SK-N-MC (cell line): ENCODE results near the gene LDLRAD2.

Experiments used
- DNase-seq: peaks from one replicate; pipeline ENCODE4 v3.0.0-alpha.2; 2011; ENCODE audit warnings: low read depth, low spot score
- H3K27ac ChIP-seq: fragments of 200-600 bp; sonication (generic); 2 replicates; pipeline ENCODE4 v1.5.1; 2016; ENCODE audit warnings: mixed run types
- H3K36me3 ChIP-seq: fragments of 200-600 bp; sonication (generic); 2 replicates; pipeline ENCODE4 v1.6.1; 2017; ENCODE audit warnings: antibody characterized with exemption, low read length, mixed read lengths; ENCODE audit not compliant: insufficient read depth
- H3K4me3 ChIP-seq: fragments of 200-600 bp; sonication (generic); 2 replicates; pipeline ENCODE4 v1.5.1; 2016
- H3K9ac ChIP-seq: fragments of 200-600 bp; sonication (generic); 2 replicates; pipeline ENCODE4 v1.8.0; 2017; ENCODE audit warnings: mixed run types, mixed read lengths; ENCODE audit not compliant: insufficient read length
- H3K9me3 ChIP-seq: fragments of 200-600 bp; sonication (generic); 2 replicates; pipeline ENCODE4 v1.6.1; 2017; ENCODE audit warnings: low read depth, mild to moderate bottlenecking, antibody characterized with exemption, low read length, moderate library complexity, mixed read lengths
- EZH2 ChIP-seq: fragments of 200-600 bp; sonication (generic); IDR thresholded peaks from one replicate; pipeline ENCODE4 v1.6.1; 2017; ENCODE audit warnings: antibody characterized with exemption
- FOXP2 ChIP-seq: optimal IDR thresholded peaks from 2 replicates; pipeline ENCODE3; 2011; ENCODE audit warnings: mild to moderate bottlenecking, moderate library complexity; ENCODE audit not compliant: insufficient read depth; ENCODE audit errors: extremely low read length, control extremely low read depth
- POLR2AphosphoS5 ChIP-seq: IDR thresholded peaks from 2 replicates; pipeline ENCODE4 v1.6.1; 2012; ENCODE audit warnings: mild to moderate bottlenecking, low read depth, low read length, borderline replicate concordance

The LDLRAD2 gene

GRCh38 chr1:21801100-21801499 is 11.0 kb upstream of the LDLRAD2 start:
- Histone ChIP-seq H3K36me3 (no peaks in the 10 kb centered on the region), H3K4me3 (no peak overlapping the region), H3K9me3 (no peaks in the 10 kb centered on the region), H3K9ac (no peak overlapping the region), H3K27ac (no peak overlapping the region)
- DNase-seq, result no peak
- TF ChIP-seq FOXP2 (no peak), EZH2 (no peak), POLR2AphosphoS5 (no peak)

- Histone ChIP-seq H3K9me3 (no peaks in the 10 kb centered on the region), H3K4me3 (no peak overlapping the region), H3K36me3 (no peaks in the 10 kb centered on the region), H3K9ac (no peak overlapping the region), H3K27ac (no peak overlapping the region)
- TF ChIP-seq FOXP2 (no peak), EZH2 (no peak), POLR2AphosphoS5 (no peak)
- DNase-seq, result no peak
Observed at GRCh38 chr1:21804536-21804935, 7.5 kb upstream of the LDLRAD2 start.

- no peaks in the 10 kb centered on the region for H3K36me3 ChIP-seq
- H3K9me3 ChIP-seq, result no peaks in the 10 kb centered on the region
- no peak overlapping the region for H3K4me3 ChIP-seq
- TF ChIP-seq EZH2 (no peak), POLR2AphosphoS5 (no peak), FOXP2 (no peak)
- DNase-seq, result no peak
- H3K9ac ChIP-seq, result no peak overlapping the region
- H3K27ac ChIP-seq, result no peak overlapping the region
Observed at GRCh38 chr1:21813542-21813941, 1.5 kb downstream of the LDLRAD2 start.

- H3K36me3 ChIP-seq, result no peaks in the 10 kb centered on the region
- no peak overlapping the region for H3K9ac ChIP-seq
- H3K9me3 ChIP-seq, result no peaks in the 10 kb centered on the region
- no peak overlapping the region for H3K4me3 ChIP-seq
- no peak for DNase-seq
- TF ChIP-seq EZH2 (no peak), FOXP2 (no peak), POLR2AphosphoS5 (no peak)
- H3K27ac ChIP-seq, result no peak overlapping the region
Observed at GRCh38 chr1:21814241-21814918, 2.3 kb downstream of the LDLRAD2 start.

- Histone ChIP-seq H3K9me3 (no peaks in the 10 kb centered on the region), H3K27ac (no peak overlapping the region), H3K4me3 (no peak overlapping the region), H3K9ac (no peak overlapping the region), H3K36me3 (no peaks in the 10 kb centered on the region)
- TF ChIP-seq EZH2 (no peak), FOXP2 (no peak), POLR2AphosphoS5 (no peak)
- DNase-seq, result no peak
Observed at GRCh38 chr1:21814981-21815582, 3.0 kb downstream of the LDLRAD2 start.

GRCh38 chr1:21815724-21816321 is 3.8 kb downstream of the LDLRAD2 start:
- no peak overlapping the region for H3K4me3 ChIP-seq
- DNase-seq, result no peak
- TF ChIP-seq EZH2 (no peak), FOXP2 (no peak), POLR2AphosphoS5 (no peak)
- H3K9me3 ChIP-seq, result no peaks in the 10 kb centered on the region
- H3K36me3 ChIP-seq, result no peaks in the 10 kb centered on the region
- H3K9ac ChIP-seq, result no peak overlapping the region
- no peak overlapping the region for H3K27ac ChIP-seq

GRCh38 chr1:21816602-21817302 is 4.7 kb downstream of the LDLRAD2 start:
- Histone ChIP-seq H3K9ac (no peak overlapping the region), H3K9me3 (no peaks in the 10 kb centered on the region), H3K27ac (no peak overlapping the region), H3K4me3 (no peak overlapping the region), H3K36me3 (no peaks in the 10 kb centered on the region)
- DNase-seq, result no peak
- TF ChIP-seq POLR2AphosphoS5 (no peak), FOXP2 (no peak), EZH2 (no peak)

GRCh38 chr1:21818656-21819055 is 6.6 kb downstream of the LDLRAD2 start:
- no peaks in the 10 kb centered on the region for H3K9me3 ChIP-seq
- no peak for TF ChIP-seq EZH2
- no peak for TF ChIP-seq POLR2AphosphoS5
- TF ChIP-seq FOXP2, result no peak
- no peak overlapping the region for H3K27ac ChIP-seq
- H3K4me3 ChIP-seq, result no peak overlapping the region
- DNase-seq, result no peak
- no peaks in the 10 kb centered on the region for H3K36me3 ChIP-seq
- no peak overlapping the region for H3K9ac ChIP-seq
